RWPE2 (cell line): Measurements from ENCODE around the gene GNG4.
"Not testable (repeated sequence)": the region's sequence is repeated elsewhere in the genome, so short reads cannot be mapped to it uniquely, and the experiment has no call there.

Experiments used
- ATAC-seq: fragments of 200-7000 bp; cut with Tn5 transposase; 3 replicates; pipeline ENCODE4 v1.9.1; 2021; ENCODE audit warnings: low read depth
- DNase-seq: peaks from one replicate; pipeline ENCODE4 v3.0.0-alpha.2; 2020; ENCODE audit warnings: low spot score
- H3K27ac ChIP-seq: fragments of 450-650 bp; 2 replicates; pipeline ENCODE4 v1.5.1; 2017; ENCODE audit warnings: mild to moderate bottlenecking; ENCODE audit not compliant: poor library complexity, severe bottlenecking
- H3K27me3 ChIP-seq: fragments of 250-450 bp; sonication (Bioruptor Pico); 2 replicates; pipeline ENCODE4 v1.5.1; 2021; ENCODE audit warnings: mild to moderate bottlenecking, moderate library complexity; ENCODE audit not compliant: insufficient read depth, poor library complexity, severe bottlenecking
- H3K36me3 ChIP-seq: fragments of 250-450 bp; sonication (Bioruptor Pico); 2 replicates; pipeline ENCODE4 v1.5.1; 2020; ENCODE audit warnings: low read depth, mild to moderate bottlenecking, moderate library complexity
- H3K4me1 ChIP-seq: fragments of 250-450 bp; sonication (Bioruptor Pico); 2 replicates; pipeline ENCODE4 v1.5.1; 2021; ENCODE audit warnings: mild to moderate bottlenecking, moderate library complexity; ENCODE audit not compliant: insufficient read depth, poor library complexity, severe bottlenecking
- H3K4me3 ChIP-seq: fragments of 250-450 bp; sonication (Bioruptor Pico); 2 replicates; pipeline ENCODE4 v1.5.1; 2021; ENCODE audit warnings: mild to moderate bottlenecking, moderate library complexity; ENCODE audit not compliant: severe bottlenecking
- H3K9me3 ChIP-seq: fragments of 250-450 bp; sonication (Bioruptor Pico); 2 replicates; pipeline ENCODE4 v1.5.1; 2021; ENCODE audit warnings: mild to moderate bottlenecking, moderate library complexity; ENCODE audit not compliant: severe bottlenecking
- CTCF ChIP-seq: fragments of 450-650 bp; IDR thresholded peaks from one replicate; pipeline ENCODE4 v1.5.1; 2017; ENCODE audit warnings: mild to moderate bottlenecking, moderate library complexity; ENCODE audit not compliant: poor library complexity, severe bottlenecking

Gene GNG4

GRCh38 chr1:235557495-235557894 is 92.1 kb downstream of the GNG4 start:
- DNase-seq (no peak), ATAC-seq (no peak)
- H3K4me3 ChIP-seq = no peak overlapping the region
- no peaks in the 10 kb centered on the region for H3K9me3 ChIP-seq
- no peak overlapping the region for H3K27ac ChIP-seq
- H3K4me1 ChIP-seq = no peaks in the 10 kb centered on the region
- no peaks in the 10 kb centered on the region for H3K27me3 ChIP-seq
- no peak for TF ChIP-seq CTCF
- no peaks in the 10 kb centered on the region for H3K36me3 ChIP-seq

- no peaks in the 10 kb centered on the region for H3K9me3 ChIP-seq
- no peak for DNase-seq
- no peak overlapping the region for H3K27ac ChIP-seq
- no peak overlapping the region for H3K4me3 ChIP-seq
- no peaks in the 10 kb centered on the region for H3K36me3 ChIP-seq
- no peak for TF ChIP-seq CTCF
- H3K27me3 ChIP-seq = no peaks in the 10 kb centered on the region
- H3K4me1 ChIP-seq = no peaks in the 10 kb centered on the region
- ATAC-seq = no peak
These were observed 92.8 kb downstream of the GNG4 start for GRCh38 chr1:235556807-235557206.

- H3K4me3 ChIP-seq = no peak overlapping the region
- no peaks in the 10 kb centered on the region for H3K4me1 ChIP-seq
- no peaks in the 10 kb centered on the region for H3K9me3 ChIP-seq
- H3K36me3 ChIP-seq = no peaks in the 10 kb centered on the region
- no peak for TF ChIP-seq CTCF
- DNase-seq (no peak), ATAC-seq (no peak)
- no peaks in the 10 kb centered on the region for H3K27me3 ChIP-seq
- no peak overlapping the region for H3K27ac ChIP-seq
These were observed 96.5 kb downstream of the GNG4 start for GRCh38 chr1:235553112-235553551.

- Histone ChIP-seq H3K4me1 (no peaks in the 10 kb centered on the region), H3K27ac (no peak overlapping the region), H3K27me3 (no peaks in the 10 kb centered on the region), H3K36me3 (no peaks in the 10 kb centered on the region), H3K9me3 (no peaks in the 10 kb centered on the region), H3K4me3 (no peak overlapping the region)
- TF ChIP-seq CTCF = no peak
- DNase-seq (no peak), ATAC-seq (no peak)
These were observed 97.4 kb downstream of the GNG4 start for GRCh38 chr1:235552146-235552716.

- TF ChIP-seq CTCF = no peak
- Histone ChIP-seq H3K4me1 (no peaks in the 10 kb centered on the region), H3K9me3 (no peaks in the 10 kb centered on the region), H3K4me3 (no peak overlapping the region), H3K27ac (no peak overlapping the region), H3K27me3 (no peaks in the 10 kb centered on the region), H3K36me3 (no peaks in the 10 kb centered on the region)
- ATAC-seq (no peak), DNase-seq (no peak)
These were observed 100.0 kb downstream of the GNG4 start for GRCh38 chr1:235549351-235550139.

GRCh38 chr1:235546369-235547155 is 103.0 kb downstream of the GNG4 start:
- not testable (repeated sequence) for H3K4me3 ChIP-seq, ATAC-seq, H3K4me1 ChIP-seq

More at GRCh38 chr1:235546369-235547155, 103.0 kb downstream of the GNG4 start:
- H3K9me3 ChIP-seq, H3K27ac ChIP-seq, H3K27me3 ChIP-seq, H3K36me3 ChIP-seq, DNase-seq: not testable (repeated sequence)
